DMS 273 (cell line): ENCODE results near the gene GREM2.

Source experiments
- DNase-seq: peaks from one replicate; lab custom pipeline; 2025; ENCODE audit not compliant: unreplicated experiment; lab: John Stamatoyannopoulos, UW

GREM2 gene

DNA sequence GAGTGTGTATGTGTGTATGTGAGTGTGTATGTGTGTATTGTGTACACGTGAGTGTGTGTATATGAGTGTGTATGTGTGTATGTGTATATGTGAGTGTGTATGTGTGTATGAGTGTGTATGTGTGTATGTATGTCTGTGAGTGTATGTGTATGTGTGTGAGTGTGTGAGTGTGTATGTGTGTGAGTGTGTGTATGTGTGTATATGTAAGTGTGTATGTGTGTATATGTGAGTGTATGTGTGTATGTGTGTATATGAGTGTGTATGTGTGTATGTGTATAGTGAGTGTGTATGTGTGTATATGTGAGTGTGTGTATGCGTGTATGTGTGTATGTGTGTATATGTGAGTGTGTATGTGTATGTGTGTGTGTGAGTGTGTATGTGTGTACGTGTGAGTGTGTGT lies 49.2 kb downstream of the GREM2 start:
- no peak for DNase-seq

DNA sequence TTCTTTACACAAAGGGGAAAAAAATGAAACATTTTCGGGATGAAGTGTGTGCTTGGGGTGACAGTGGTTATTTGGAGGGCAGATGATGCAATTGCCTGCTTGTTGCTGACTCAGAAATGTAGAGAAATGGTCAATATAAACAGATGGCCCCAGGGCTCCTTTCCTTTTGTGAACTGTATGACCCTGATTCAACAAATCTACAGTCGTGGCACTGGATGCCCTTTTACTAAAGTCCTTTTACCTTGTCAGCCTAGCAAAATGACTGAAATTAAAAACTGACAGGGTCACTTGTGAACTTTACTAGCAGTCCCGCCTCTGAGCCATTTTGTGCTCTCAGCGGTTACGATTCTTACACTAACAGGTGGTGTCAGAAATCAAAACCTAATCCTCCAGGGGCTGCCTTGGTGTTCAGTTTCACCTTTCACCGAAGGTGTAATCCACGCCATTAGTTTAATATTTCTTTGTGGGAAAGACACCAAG lies 49.8 kb downstream of the GREM2 start:
- DNase-seq = peak; percentile 31

DNA sequence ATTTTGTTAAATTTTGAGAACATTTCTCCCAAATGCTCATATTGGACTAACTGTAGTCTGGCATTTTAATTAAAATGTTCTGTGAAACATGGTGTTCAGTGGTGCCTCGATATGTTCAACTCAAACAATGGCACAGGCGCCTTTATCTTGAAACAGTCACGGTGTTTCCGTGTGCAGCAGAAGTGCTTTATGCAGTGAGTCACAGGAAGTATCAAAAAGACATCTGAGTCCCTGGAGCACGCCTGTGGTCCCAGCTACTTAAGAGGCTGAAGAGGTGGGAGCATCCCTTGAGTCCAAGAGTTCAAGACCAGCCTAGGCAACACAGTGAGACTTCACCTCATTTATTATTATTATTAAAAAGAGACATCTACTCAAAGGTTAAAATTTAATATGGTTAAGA lies 52.2 kb downstream of the GREM2 start:
- no peak for DNase-seq

DNA sequence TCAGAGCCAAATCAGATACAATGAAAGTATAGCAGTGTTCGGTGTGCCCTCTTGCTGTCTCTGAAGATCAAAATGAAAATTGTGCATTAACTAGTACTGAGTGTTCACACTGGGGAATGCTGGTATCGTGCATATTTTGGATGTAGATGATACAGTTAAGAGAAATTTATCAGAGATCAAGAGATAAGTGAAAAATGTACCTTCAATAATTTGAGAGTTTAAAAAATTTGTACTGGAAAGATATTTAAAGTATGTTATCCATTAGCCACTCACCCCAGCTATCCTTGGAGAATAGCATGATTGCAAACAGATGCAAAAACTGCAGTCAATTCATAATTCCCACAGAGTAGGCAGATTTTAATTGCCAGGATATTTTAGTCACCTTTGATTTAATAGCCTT lies 56.4 kb downstream of the GREM2 start:
- DNase-seq = no peak

DNA sequence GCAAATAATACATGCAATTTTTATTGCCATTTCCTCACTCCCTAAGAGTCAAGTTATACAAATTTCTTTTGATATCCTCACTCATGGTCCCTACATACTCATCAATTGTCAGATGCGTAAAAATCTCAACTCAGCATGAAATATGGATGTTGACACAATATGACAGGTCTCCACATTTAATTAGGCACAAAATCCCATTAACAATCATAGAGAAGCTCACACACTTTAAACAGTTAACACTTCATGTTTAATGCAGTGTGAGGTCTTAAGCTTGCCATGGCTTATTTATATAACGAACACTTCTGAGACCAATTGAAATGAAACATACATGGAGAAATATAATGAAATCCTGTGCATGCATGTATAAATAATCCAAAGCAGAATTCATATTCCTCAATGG lies 58.6 kb downstream of the GREM2 start:
- DNase-seq = no peak

DNA sequence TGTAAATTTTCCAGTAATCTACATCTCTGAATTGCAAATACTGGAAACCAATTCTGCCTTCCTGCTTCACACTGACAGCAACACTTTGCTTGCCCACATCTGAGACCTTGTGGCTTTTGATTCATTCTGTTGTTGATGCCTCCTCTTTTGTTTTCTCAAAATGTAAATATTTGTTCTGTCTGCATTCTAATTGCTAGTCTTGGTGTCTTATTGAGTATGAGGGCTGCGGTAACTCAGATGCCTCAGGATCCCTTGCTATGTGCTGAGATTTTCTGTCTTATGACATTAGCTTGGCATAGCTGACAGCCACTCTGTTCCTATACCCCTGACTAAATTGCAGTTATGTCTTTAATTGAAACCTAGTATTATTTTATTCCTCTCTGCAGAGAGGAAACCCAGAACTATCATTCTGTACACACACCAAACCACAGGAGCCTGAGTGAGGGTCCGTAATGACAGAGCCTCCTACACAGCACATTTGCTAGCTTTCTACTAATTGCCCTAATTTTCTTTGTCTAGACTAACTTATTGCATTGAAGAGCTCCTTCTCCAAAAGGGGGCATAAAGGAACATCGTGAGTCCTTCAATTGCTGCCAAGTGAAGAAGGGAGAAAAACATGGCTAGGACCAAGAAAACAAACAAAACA lies 72.1 kb downstream of the GREM2 start:
- DNase-seq = no peak

DNA sequence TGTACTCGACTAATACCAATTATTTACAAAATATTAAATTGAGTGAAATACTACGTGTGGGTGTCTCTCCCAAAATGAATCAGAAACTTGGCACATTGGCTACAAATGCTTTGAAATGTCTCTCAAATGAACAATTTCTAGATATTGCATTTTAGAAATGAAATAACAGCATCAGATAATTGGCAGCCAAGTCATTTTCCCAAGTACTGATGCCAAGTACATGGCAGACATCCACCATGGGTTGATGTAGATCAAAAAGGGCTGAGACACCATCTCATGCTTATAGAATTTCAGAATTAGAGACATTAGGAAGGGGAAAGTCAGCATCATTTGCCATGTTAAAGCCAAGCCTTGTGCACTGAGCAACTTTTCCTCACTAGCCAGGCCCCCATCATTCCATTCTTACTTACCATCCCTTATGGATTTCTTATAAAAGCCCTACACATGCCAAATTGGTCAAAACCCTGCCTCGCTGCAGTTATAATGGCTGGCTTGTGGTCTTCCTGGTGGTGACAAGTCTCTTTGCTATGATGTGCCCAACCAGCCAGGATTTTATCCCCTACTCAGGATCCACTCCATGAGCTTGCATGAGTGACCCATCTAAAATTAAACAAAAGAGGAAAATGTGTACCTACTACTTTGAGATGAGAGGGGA lies 73.1 kb downstream of the GREM2 start:
- no peak for DNase-seq

DNA sequence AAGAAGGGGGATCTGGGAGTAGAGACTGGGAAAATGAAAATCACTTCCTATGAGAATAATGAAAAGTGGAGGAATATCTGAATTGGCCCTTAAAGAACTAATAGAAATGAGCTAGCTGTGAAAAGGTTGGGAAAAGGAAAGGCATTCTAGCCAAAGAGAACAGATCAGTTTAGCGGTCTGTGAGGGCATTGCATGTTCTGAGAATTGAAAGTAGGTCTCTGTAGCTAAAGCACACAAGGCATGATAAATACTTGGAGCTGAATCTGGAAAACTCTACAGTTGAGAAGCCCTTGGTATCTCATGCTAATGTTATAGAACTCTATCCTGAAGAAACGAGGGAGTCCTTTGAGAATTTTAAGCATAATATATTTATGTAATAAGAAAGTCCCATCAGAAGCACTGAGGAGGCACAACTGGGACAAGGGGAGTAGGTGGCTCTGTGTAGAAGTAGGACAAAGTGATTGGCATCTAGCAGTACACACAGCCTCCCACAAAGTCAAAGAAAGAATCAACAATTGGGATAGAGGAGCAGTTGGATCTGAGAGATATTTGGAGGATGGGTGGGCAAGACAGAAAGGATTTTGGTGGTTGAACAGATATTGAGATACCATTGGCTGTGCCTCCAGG lies 78.7 kb downstream of the GREM2 start:
- no peak for DNase-seq

DNA sequence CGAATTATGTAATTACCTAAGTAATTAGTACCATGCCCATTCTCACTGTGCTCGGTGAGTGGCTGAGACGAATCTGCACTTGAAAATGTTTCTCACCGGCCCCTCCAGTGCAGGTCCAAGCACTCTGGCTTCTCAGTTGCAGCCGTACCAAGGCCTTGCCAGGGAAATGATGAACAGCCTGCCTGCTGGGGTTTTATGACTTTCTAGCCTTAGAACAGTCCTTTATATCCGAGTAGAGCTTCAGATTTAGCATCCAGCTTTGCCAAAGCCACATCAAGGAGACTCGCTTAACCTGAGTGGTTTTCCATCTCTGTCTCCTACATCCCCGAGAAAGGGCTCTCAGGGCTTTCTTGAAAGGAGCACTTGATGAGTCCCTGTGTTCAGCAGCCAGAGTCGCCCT lies 83.4 kb downstream of the GREM2 start:
- DNase-seq = no peak

DNA sequence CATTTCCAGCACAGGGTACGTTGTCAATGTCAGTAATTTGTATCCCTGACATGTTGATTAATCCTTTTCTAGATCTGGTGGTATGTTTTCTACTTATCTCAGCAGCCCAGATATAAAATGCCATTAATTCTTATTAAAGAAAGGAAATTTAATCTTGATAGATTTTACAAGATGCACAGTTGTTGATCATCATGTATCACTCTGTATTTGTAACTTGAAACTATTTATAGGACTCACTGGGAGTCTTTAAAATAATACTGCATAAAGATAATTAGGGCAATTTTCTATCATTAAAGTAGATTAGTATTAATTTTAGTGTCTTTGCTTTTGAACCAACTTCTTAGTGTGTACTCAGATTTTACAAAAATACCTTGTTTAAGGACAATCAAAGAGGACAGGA lies 84.9 kb downstream of the GREM2 start:
- peak; percentile 0 for DNase-seq

DNA sequence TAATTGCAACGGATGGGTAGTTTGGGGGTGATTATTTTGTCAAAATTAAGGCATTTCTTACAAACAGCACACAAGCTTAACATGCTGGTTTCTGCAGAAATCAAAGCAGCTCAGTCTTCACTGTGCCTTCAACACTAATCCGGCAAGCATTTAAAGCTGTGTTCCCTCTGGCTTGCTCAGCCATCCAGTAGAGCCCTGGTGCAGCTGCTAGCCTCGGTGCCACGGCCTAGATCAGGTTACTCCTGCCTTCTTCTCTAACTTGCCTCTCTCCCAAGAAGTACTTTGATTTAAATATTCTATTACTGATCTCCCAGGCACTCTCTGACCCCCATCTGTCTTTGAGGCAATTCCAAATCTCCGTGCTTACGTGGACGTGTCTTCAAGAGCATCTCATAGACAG lies 85.6 kb downstream of the GREM2 start:
- DNase-seq = peak; percentile 21

DNA sequence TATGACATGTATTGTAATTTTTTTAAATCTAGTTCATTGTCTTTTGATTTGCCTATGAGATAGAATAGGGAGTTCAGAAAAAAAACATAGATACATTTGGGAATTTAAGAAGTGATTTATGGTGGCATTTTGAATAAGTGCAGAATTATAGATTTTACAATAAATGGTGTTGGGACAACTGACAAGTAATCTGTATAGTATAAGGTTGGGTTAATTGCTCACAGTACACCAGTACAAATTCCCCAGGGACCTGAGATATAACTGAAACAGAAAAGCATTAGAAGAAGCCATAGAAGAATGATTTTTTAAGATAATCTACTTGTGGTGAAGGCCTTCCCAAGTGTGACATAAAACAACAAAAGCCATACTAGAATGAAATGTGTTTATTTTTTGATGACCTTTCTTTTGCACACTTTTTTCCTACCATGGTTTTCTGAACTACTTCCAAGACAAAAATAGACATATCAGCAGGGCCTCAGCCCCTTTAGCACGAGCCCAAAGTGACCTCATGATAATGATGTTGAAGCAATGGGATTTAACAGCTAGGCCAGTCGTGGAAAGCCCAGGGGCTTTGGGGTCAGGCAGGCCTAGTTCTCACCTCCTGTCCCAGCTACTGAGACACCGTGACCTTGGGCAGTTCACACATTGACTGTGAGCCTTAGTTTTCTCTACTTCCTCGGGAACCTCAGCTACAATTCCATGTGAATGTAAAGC lies 87.4 kb downstream of the GREM2 start:
- no peak for DNase-seq

DNA sequence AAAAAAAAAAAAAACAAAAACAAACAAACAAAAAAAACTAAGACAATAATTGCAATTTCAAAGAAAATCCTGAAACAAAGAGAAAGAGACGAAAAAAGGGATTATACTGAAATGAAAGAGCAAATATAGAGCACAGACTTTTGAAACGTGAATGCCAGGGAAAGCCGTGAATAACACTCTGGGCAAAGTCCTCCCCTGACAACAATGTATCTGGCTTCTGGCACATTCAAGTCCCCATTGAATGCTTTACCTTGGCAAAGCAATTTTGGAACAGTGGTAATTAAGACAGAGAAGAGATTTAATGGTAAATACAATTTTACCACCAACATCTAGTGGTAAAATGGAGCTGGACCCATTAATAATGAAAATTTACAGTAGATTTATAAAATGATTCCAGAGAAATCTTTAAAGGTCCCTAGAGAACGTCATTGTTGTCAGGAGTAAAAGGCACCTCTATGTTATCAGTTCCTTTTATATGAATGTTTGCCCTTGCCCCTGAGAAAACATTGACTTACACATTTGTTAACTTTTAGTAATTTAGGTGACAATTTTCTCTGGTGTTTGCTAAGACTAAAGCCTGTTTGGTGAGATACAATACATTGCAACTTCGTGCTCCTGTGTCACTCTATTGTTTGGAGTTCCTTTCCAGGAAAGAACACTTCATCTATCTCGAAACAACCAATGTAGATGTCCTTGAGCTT lies 89.7 kb downstream of the GREM2 start:
- no peak for DNase-seq

DNA sequence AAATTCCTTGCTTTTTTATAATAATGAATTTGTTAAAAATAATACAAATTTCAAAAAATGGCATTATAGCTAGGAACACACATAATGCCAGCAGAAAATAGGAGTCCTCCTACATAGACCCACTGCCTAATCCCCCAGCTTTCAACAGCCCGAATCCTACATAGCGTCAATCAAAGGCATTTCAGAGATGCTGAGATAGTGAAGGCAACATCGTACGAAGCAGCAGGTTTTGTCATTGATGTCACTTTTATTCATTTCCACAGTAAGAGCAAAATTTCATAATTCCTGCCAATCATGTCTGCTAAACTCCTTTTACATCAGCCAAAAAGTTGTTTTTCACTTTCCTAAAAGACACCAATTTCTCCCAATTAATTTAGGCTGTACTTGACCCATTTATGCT lies 94.1 kb downstream of the GREM2 start:
- DNase-seq = no peak

DNA sequence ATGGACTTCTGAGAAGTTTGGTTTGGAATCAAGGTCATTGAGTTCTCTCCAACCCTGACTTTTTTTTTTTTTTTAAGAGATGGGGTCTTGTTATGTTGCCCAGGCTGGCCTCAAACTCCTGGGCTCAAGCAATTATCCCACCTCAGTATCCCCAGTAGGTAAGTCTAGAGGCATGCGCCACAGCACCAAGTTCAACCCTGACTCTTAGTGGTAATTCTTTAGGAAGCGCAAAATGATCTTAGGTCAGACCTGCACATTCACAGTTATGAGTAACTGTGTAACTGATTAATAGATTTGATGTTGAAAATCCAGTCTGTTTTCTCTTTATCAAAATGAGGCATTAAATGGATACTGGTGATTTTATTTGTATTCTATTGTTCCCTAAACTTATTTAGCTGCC lies 95.9 kb downstream of the GREM2 start:
- no peak for DNase-seq

DNA sequence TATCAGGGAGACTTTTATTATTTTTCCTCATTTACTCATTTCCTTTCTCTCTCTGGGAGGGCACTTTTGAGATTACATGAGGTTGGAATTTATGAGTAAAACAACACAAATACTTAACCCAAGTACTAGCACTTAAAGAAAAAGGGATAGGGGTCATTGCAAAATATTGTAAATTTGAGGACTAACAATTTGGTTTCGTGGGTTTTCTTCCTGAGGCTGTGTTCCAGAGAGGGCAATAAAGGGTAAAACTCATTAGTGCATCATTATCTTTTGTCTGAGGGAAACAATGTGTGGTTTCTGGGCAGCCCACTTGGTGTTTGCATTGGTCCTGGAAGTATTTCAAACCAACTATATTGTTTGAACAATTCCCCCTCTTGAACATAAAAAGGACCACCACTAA lies 96.5 kb downstream of the GREM2 start:
- no peak for DNase-seq

DNA sequence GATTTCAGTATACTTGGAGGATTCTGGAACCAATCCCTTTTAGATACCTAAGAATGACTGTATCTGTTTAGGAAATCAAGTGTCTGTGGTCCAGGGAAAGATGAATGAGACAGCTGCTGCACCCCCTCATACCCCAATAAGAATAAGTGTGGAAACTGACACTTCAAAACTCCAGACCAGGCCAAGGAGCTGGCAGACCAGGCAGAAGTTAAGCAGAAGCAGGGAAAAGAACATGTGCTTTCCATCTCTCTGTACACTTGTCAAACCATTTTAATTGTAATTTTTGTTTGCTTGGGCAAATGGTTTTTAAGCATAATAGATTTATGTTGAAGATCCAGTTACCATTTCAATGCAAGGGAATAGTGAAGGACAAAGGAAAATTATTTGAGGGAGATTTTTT lies 100.2 kb downstream of the GREM2 start:
- no peak for DNase-seq

DNA sequence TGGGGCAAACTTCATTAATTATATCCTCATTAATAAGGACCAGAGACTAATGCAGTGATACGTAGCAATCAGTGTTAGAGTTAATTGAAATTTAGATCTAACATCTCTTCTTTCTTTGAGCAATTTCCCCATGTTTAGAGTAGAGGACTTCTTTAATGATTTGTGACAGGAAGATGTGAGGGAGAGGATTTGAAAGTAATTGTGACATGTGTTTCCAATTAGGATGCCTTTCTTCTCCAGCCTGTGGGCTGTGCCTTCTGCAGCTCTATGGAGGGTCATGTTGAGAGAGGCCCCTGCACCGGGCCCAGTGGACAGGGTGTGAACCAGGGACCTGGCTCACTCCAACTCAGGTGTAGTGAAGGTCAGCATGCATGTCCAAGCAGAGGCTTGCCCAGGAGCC lies 103.0 kb downstream of the GREM2 start:
- no peak for DNase-seq

DNA sequence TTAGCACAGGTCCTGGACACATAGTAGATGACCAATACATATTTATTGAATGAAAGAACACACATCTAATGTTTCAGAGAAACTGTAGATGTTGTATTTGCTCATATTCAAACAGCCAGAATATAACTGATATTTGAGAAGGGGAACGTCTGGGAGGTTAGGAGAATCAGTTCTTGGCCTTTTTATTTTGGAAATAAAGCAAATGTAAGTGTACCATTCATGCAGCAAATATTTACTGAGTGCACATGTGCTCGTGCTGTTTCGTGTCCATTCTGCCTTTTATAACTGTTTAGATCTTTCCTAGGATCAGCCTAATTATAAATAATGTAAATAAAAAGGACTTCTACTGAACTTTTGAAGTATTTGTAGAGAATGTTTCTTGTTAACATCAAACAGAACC lies 103.8 kb downstream of the GREM2 start:
- DNase-seq = no peak

DNA sequence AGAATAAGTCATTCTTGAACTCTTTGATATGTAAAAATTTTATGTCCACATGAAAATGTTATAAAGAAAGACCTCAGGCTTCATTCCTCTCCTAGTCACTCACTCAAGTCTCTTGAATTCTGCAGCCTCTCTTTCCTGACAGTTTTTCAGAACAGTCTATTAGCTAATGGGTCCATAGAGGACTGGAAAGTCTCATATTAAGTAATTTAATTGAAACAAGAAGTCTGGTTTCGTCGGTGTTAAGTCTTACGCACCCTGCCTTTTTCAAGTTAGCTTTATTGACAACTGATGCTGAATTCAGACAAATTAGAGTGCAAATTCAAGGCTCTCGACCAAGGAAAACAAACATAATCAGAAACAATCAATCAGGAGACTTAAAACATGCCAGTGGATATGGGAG lies 105.8 kb downstream of the GREM2 start:
- DNase-seq = no peak

DNA sequence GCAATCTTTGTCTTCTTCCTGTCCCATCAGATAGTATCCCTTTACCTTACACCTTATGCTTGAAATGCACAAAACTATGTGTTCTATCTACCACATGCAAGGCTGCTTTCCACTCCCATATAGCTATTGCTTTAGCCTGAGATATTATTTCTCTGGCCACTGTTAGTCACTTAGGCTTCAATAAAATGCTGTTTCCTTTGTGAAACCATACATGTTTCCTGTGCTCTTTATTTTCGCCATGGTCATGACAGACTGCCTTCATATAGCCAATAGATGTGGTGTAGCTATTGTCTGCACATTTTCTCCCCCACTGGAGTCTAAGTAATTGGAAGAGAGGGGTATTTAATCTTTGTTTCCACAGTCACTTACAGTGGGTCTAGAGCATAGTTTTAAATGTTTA lies 108.4 kb downstream of the GREM2 start:
- DNase-seq = no peak
